Activated B cell treated with CpG ODN at 0.5 μM for 24 hours (primary cell): Measurements from ENCODE around the gene ENOX1. TPM values are rescaled to one million over a fixed set of nuclear protein-coding genes. Genes with fewer than 3 reads are reported as not detected.

Experiments
- ATAC-seq: fragments of 200-7000 bp; cut with Tn5 transposase; one replicate; pipeline ENCODE4 v1.10.0; 2021; ENCODE audit warnings: low read depth, mild to moderate bottlenecking, moderate library complexity
- CTCF ChIA-PET: fragments of 350-600 bp; sonication (Branson Sonifier 250); formaldehyde crosslinking; loops from one replicate; lab custom pipeline; 2021; ENCODE audit warnings: antibody characterized with exemption; lab: Charles Lee
- POLR2A ChIA-PET: fragments of 350-600 bp; sonication (Branson Sonifier 250); formaldehyde crosslinking; loops from one replicate; lab custom pipeline; 2021; ENCODE audit warnings: antibody characterized with exemption; lab: Charles Lee
- DNase-seq: peaks from one replicate; pipeline ENCODE4 v3.0.0; 2022
- H3K27ac Mint-ChIP-seq: one replicate; pipeline ENCODE4 v1.8.0; 2020; ENCODE audit warnings: mixed read lengths
- H3K27me3 Mint-ChIP-seq: one replicate; pipeline ENCODE4 v1.8.0; 2021; ENCODE audit warnings: mixed read lengths
- H3K36me3 Mint-ChIP-seq: one replicate; pipeline ENCODE4 v1.8.0; 2021; ENCODE audit warnings: low read depth, mixed read lengths
- H3K4me1 Mint-ChIP-seq: one replicate; pipeline ENCODE4 v1.8.0; 2021; ENCODE audit warnings: mixed read lengths
- H3K4me3 Mint-ChIP-seq: one replicate; pipeline ENCODE4 v1.8.0; 2020; ENCODE audit warnings: mild to moderate bottlenecking, mixed read lengths
- H3K9me3 Mint-ChIP-seq: one replicate; pipeline ENCODE4 v1.8.0; 2020; ENCODE audit warnings: mixed read lengths
- CTCF ChIP-seq: fragments of 200-600 bp; IDR thresholded peaks from one replicate; pipeline ENCODE4 v1.8.0; 2022; ENCODE audit warnings: antibody characterized with exemption, mild to moderate bottlenecking
- intact Hi-C: fragments of 100-400 bp; cut with micrococcal nuclease; formaldehyde crosslinking; loops from one replicate; pipeline ENCODE4 v1.15.1; 2024
- total RNA-seq: library from RNA; stranded (reverse); gene quantifications from 2 replicates; pipeline ENCODE4 v1.2.3, GENCODE V29; 2022

The ENOX1 gene
- total RNA-seq, 1 donor from 2014 or later = not detected

GRCh38 chr13:43464578-43465264, 322.1 kb downstream of the ENOX1 start:
- intact Hi-C loops = no loop called here
- no peak for ATAC-seq
- H3K36me3 Mint-ChIP-seq = no peaks in the 10 kb centered on the region
- no peak overlapping the region for H3K27ac Mint-ChIP-seq
- ChIA-PET POLR2A (no interaction called here), CTCF (no interaction called here)
- no peaks in the 10 kb centered on the region for H3K9me3 Mint-ChIP-seq
- H3K4me1 Mint-ChIP-seq = no peaks in the 10 kb centered on the region
- peaks cover 3% of the 10 kb centered on the region for H3K27me3 Mint-ChIP-seq
- DNase-seq = no peak
- TF ChIP-seq CTCF = no peak
- H3K4me3 Mint-ChIP-seq = no peak overlapping the region

GRCh38 chr13:43448605-43449336, 338.0 kb downstream of the ENOX1 start:
- no peak for DNase-seq
- Mint-ChIP-seq H3K27ac (no peak overlapping the region), H3K36me3 (no peaks in the 10 kb centered on the region), H3K27me3 (peaks cover 10% of the 10 kb centered on the region), H3K4me1 (no peaks in the 10 kb centered on the region), H3K4me3 (no peak overlapping the region), H3K9me3 (no peaks in the 10 kb centered on the region)
- no peak for TF ChIP-seq CTCF
- no peak for ATAC-seq
- intact Hi-C loops = no loop called here
- CTCF ChIA-PET = no interaction called here
- POLR2A ChIA-PET = no interaction called here

GRCh38 chr13:43446126-43446525, 340.6 kb downstream of the ENOX1 start:
- POLR2A ChIA-PET = no interaction called here
- intact Hi-C loops = no loop called here
- Mint-ChIP-seq H3K9me3 (no peaks in the 10 kb centered on the region), H3K27me3 (peaks cover 10% of the 10 kb centered on the region), H3K4me3 (no peak overlapping the region), H3K36me3 (no peaks in the 10 kb centered on the region), H3K4me1 (no peaks in the 10 kb centered on the region), H3K27ac (no peak overlapping the region)
- ATAC-seq (no peak), DNase-seq (no peak)
- TF ChIP-seq CTCF = no peak
- CTCF ChIA-PET = no interaction called here

- Mint-ChIP-seq H3K36me3 (no peaks in the 10 kb centered on the region), H3K9me3 (no peaks in the 10 kb centered on the region), H3K4me3 (no peak overlapping the region), H3K4me1 (no peaks in the 10 kb centered on the region), H3K27ac (no peak overlapping the region), H3K27me3 (peaks cover 10% of the 10 kb centered on the region)
- POLR2A ChIA-PET = no interaction called here
- no peak for TF ChIP-seq CTCF
- CTCF ChIA-PET = no interaction called here
- DNase-seq (no peak), ATAC-seq (no peak)
- intact Hi-C loops = no loop called here
Measured at GRCh38 chr13:43445668-43446067, 341.1 kb downstream of the ENOX1 start.

GRCh38 chr13:43444081-43444480, 342.7 kb downstream of the ENOX1 start:
- no peak overlapping the region for H3K4me3 Mint-ChIP-seq
- H3K27me3 Mint-ChIP-seq = peaks cover 10% of the 10 kb centered on the region
- H3K9me3 Mint-ChIP-seq = no peaks in the 10 kb centered on the region
- ChIA-PET CTCF (no interaction called here), POLR2A (no interaction called here)
- no peak for TF ChIP-seq CTCF
- no peak for ATAC-seq
- intact Hi-C loops = no loop called here
- H3K27ac Mint-ChIP-seq = no peak overlapping the region
- no peaks in the 10 kb centered on the region for H3K4me1 Mint-ChIP-seq
- DNase-seq = no peak
- H3K36me3 Mint-ChIP-seq = no peaks in the 10 kb centered on the region
